CD4-positive, alpha-beta T cell (primary cell): ENCODE measurements around the gene DLG5. TPM values are rescaled to one million over a fixed set of nuclear protein-coding genes. Genes with fewer than 3 reads are reported as not detected.

Experiments
- ATAC-seq: fragments of 200-7000 bp; cut with Tn5 transposase; one replicate; pipeline ENCODE4 v1.10.0; 2022; ENCODE audit warnings: mild to moderate bottlenecking; ENCODE audit not compliant: poor library complexity
- CTCF ChIA-PET: fragments of 350-600 bp; sonication (Branson Sonifier 250); formaldehyde crosslinking; loops from one replicate; lab custom pipeline; 2021; ENCODE audit warnings: antibody characterized with exemption, inconsistent platforms; lab: Charles Lee
- POLR2A ChIA-PET: fragments of 350-600 bp; sonication (Branson Sonifier 250); formaldehyde crosslinking; loops from one replicate; lab custom pipeline; 2021; ENCODE audit warnings: antibody characterized with exemption, inconsistent platforms; lab: Charles Lee
- DNase-seq, 14 experiments: peaks; one replicate each; pipeline ENCODE4 v3.0.0-alpha.2; 2013 to 2020; ENCODE audit warnings: mixed read lengths in 2 of 14
- H3K27ac ChIP-seq, 2 donors: one replicate each; pipeline versions ENCODE4 v1.5.1 to v1.7.0; 2013; ENCODE audit warnings: low read length in 2 of 2, low read depth in 1 of 2, mild to moderate bottlenecking in 1 of 2
- H3K27me3 ChIP-seq, 2 experiments: 1 replicate in 1 of 2; 2 replicates in 1 of 2; pipeline versions ENCODE4 v1.6.1 to v1.7.0; 2013; ENCODE audit warnings: low read length in 2 of 2, control low read depth in 1 of 2, mild to moderate bottlenecking in 1 of 2, moderate library complexity in 1 of 2; ENCODE audit not compliant: insufficient read depth in 2 of 2, control insufficient read depth in 1 of 2
- H3K36me3 ChIP-seq: one replicate; pipeline ENCODE4 v1.6.1; 2013; ENCODE audit warnings: low read length, control low read depth; ENCODE audit not compliant: insufficient read depth
- H3K4me1 ChIP-seq: one replicate; pipeline ENCODE4 v1.6.1; 2013; ENCODE audit warnings: low read length, control low read depth; ENCODE audit not compliant: insufficient read depth
- H3K4me3 ChIP-seq: one replicate; pipeline ENCODE4 v1.5.1; 2013; ENCODE audit warnings: mild to moderate bottlenecking, low read length, moderate library complexity
- H3K9me3 ChIP-seq, 2 experiments: 1 replicate in 1 of 2; 2 replicates in 1 of 2; pipeline versions ENCODE4 v1.6.1 to v1.7.0; 2013; ENCODE audit warnings: low read length in 2 of 2, mild to moderate bottlenecking in 2 of 2, control low read depth in 1 of 2, moderate library complexity in 1 of 2; ENCODE audit not compliant: control insufficient read depth in 1 of 2, insufficient read depth in 1 of 2
- H3K27ac Mint-ChIP-seq: one replicate; pipeline ENCODE4 v1.8.0; 2020; ENCODE audit warnings: mixed read lengths
- H3K27me3 Mint-ChIP-seq: one replicate; pipeline ENCODE4 v1.8.0; 2021; ENCODE audit warnings: mixed read lengths
- H3K36me3 Mint-ChIP-seq: one replicate; pipeline ENCODE4 v1.8.0; 2021; ENCODE audit warnings: low read depth, mixed read lengths
- H3K4me1 Mint-ChIP-seq: one replicate; pipeline ENCODE4 v1.8.0; 2021; ENCODE audit warnings: low read depth, mixed read lengths
- H3K4me3 Mint-ChIP-seq: one replicate; pipeline ENCODE4 v1.8.0; 2020; ENCODE audit warnings: mild to moderate bottlenecking, mixed read lengths
- H3K9me3 Mint-ChIP-seq: one replicate; pipeline ENCODE4 v1.8.0; 2020; ENCODE audit warnings: mixed read lengths
- CTCF ChIP-seq: fragments of 200-600 bp; IDR thresholded peaks from one replicate; pipeline ENCODE4 v1.8.0; 2022; ENCODE audit warnings: antibody characterized with exemption, mild to moderate bottlenecking
- intact Hi-C, 2 experiments: fragments of 100-400 bp; cut with DNase I in 1 of 2; cut with micrococcal nuclease in 1 of 2; formaldehyde crosslinking; loops; one replicate each; pipeline versions ENCODE4 v1.15.1 to v1.9.0; 2023 to 2025; cut with DNase I, micrococcal nuclease
- total RNA-seq, 174 experiments: library from RNA in 2 of 174; stranded (reverse) in 2 of 174; gene quantifications; one replicate each; pipeline ENCODE4 v1.2.3 and lab custom pipeline; 2021 to 2026

Gene DLG5
- total RNA-seq, 2 experiments from 2014 or later: 7.1 to 7.4 TPM

GRCh38 chr10:77893386-77893785 is 33.2 kb downstream of the DLG5 start:
- H3K4me1 Mint-ChIP-seq: no peaks in the 10 kb centered on the region
- H3K9me3 ChIP-seq: no peaks in the 10 kb centered on the region
- no peak overlapping the region for H3K4me3 ChIP-seq
- ChIA-PET POLR2A (no interaction called here), CTCF (no interaction called here)
- intact Hi-C loops: no loop called here
- peaks cover 6% of the 10 kb centered on the region for H3K27me3 Mint-ChIP-seq
- no peaks in the 10 kb centered on the region for H3K36me3 ChIP-seq
- no peak for TF ChIP-seq CTCF
- no peaks in the 10 kb centered on the region for H3K27me3 ChIP-seq
- H3K9me3 Mint-ChIP-seq: no peaks in the 10 kb centered on the region
- DNase-seq: no peak
- no peaks in the 10 kb centered on the region for H3K36me3 Mint-ChIP-seq
- no peaks in the 10 kb centered on the region for H3K4me1 ChIP-seq
- no peak overlapping the region for H3K27ac ChIP-seq
- H3K4me3 Mint-ChIP-seq: no peak overlapping the region
- no peak overlapping the region for H3K27ac Mint-ChIP-seq
- no peak for ATAC-seq

GRCh38 chr10:77892761-77893160 is 33.8 kb downstream of the DLG5 start:
- Mint-ChIP-seq H3K36me3 (no peaks in the 10 kb centered on the region), H3K27me3 (peaks cover 6% of the 10 kb centered on the region), H3K27ac (no peak overlapping the region), H3K4me3 (no peak overlapping the region), H3K4me1 (no peaks in the 10 kb centered on the region), H3K9me3 (no peaks in the 10 kb centered on the region)
- CTCF ChIA-PET: no interaction called here
- intact Hi-C loops: no loop called here
- Histone ChIP-seq H3K4me3 (no peak overlapping the region), H3K36me3 (no peaks in the 10 kb centered on the region), H3K9me3 (no peaks in the 10 kb centered on the region), H3K27me3 (no peaks in the 10 kb centered on the region), H3K27ac (no peak overlapping the region), H3K4me1 (no peaks in the 10 kb centered on the region)
- no peak for TF ChIP-seq CTCF
- no peak for ATAC-seq
- DNase-seq: no peak
- POLR2A ChIA-PET: no interaction called here

- intact Hi-C loops: no loop called here
- ChIA-PET CTCF (no interaction called here), POLR2A (no interaction called here)
- H3K27ac ChIP-seq: no peak overlapping the region
- DNase-seq (no peak), ATAC-seq (no peak)
- H3K36me3 ChIP-seq: no peaks in the 10 kb centered on the region
- H3K9me3 ChIP-seq: no peaks in the 10 kb centered on the region
- H3K27me3 ChIP-seq: no peaks in the 10 kb centered on the region
- H3K36me3 Mint-ChIP-seq: no peaks in the 10 kb centered on the region
- H3K9me3 Mint-ChIP-seq: no peaks in the 10 kb centered on the region
- no peaks in the 10 kb centered on the region for H3K4me1 Mint-ChIP-seq
- H3K27me3 Mint-ChIP-seq: peaks cover 6% of the 10 kb centered on the region
- H3K4me3 ChIP-seq: no peak overlapping the region
- no peak overlapping the region for H3K4me3 Mint-ChIP-seq
- H3K27ac Mint-ChIP-seq: no peak overlapping the region
- no peak for TF ChIP-seq CTCF
- no peaks in the 10 kb centered on the region for H3K4me1 ChIP-seq
Measured at GRCh38 chr10:77892021-77892739, 34.4 kb downstream of the DLG5 start.
